GM12878 (cell line): Measurements from ENCODE around the gene SCARB1. TPM values are rescaled to one million over a fixed set of nuclear protein-coding genes. Genes with fewer than 3 reads are reported as not detected.

Experiments
- ATAC-seq: fragments of 200-7000 bp; cut with Tn5 transposase; 3 replicates; pipeline ENCODE4 v1.9.1; 2020; ENCODE audit warnings: mild to moderate bottlenecking, moderate library complexity
- BruUV-seq: library from RNA; stranded (reverse); fragments of 400-500 nt; replicated peaks from 2 replicates; lab custom pipeline; 2021; lab: Mats Ljungman, UMichigan
- CTCF ChIA-PET: fragments of 300-600 bp; sonication (Branson Sonifier 250); formaldehyde crosslinking; extraction: SDS; loops from one replicate; lab custom pipeline; 2021; ENCODE audit warnings: inconsistent platforms; lab: Yijun Ruan, JAX
- POLR2A ChIA-PET: fragments of 350-600 bp; formaldehyde crosslinking; extraction: SDS; loops from one replicate; lab custom pipeline; 2021; ENCODE audit warnings: inconsistent platforms; lab: Charles Lee
- RAD21 ChIA-PET: fragments of 300-600 bp; sonication (Branson Sonifier 250); formaldehyde crosslinking; loops from one replicate; lab custom pipeline; 2023; ENCODE audit warnings: antibody characterized with exemption; ENCODE audit not compliant: unreplicated experiment; lab: Charles Lee
- SMC1A ChIA-PET: fragments of 300-600 bp; sonication (Branson Sonifier 250); formaldehyde crosslinking; loops from one replicate; lab custom pipeline; 2023; ENCODE audit not compliant: unreplicated experiment, uncharacterized antibody; lab: Charles Lee
- DNase-seq: peaks from one replicate; pipeline ENCODE4 v3.0.0-alpha.2; 2011; ENCODE audit warnings: low read depth, low spot score
- FAIRE-seq: peaks from 3 replicates; lab custom pipeline; 2011; peaks lifted over from hg19 to GRCh38; lab: Jason Lieb, UNC
- H2AFZ ChIP-seq: 2 replicates; pipeline ENCODE4 v1.6.0; 2011; ENCODE audit warnings: low read depth, low read length, control low read depth; ENCODE audit not compliant: control insufficient read depth
- H3K27ac ChIP-seq: 2 replicates; pipeline ENCODE4 v1.5.1; 2011; ENCODE audit warnings: control low read depth; ENCODE audit not compliant: control insufficient read depth, insufficient read depth
- H3K27me3 ChIP-seq, 2 experiments: replicated peaks in 1 of 2; 2 replicates each; pipeline versions ENCODE4 v1.6.0 to v1.6.1; 2011; ENCODE audit warnings: low read length in 1 of 2; ENCODE audit not compliant: control insufficient read depth in 2 of 2, insufficient read depth in 2 of 2
- H3K36me3 ChIP-seq, 2 experiments: 2 replicates each; pipeline ENCODE4 v1.5.1; 2011; ENCODE audit warnings: low read length in 1 of 2; ENCODE audit not compliant: control insufficient read depth in 2 of 2, insufficient read depth in 2 of 2
- H3K4me1 ChIP-seq: 2 replicates; pipeline ENCODE4 v1.6.1; 2011; ENCODE audit warnings: mild to moderate bottlenecking, low read length, moderate library complexity, mixed read lengths; ENCODE audit not compliant: control insufficient read depth, insufficient read depth
- H3K4me2 ChIP-seq: 2 replicates; pipeline ENCODE4 v1.6.0; 2011; ENCODE audit warnings: control low read depth; ENCODE audit not compliant: control insufficient read depth, insufficient read depth
- H3K4me3 ChIP-seq: fragments of 200-600 bp; sonication (generic); 2 replicates; pipeline ENCODE4 v1.5.1; 2016
- H3K79me2 ChIP-seq: 2 replicates; pipeline ENCODE4 v1.6.0; 2011; ENCODE audit warnings: low read length; ENCODE audit not compliant: control insufficient read depth, insufficient read depth
- H3K9ac ChIP-seq: 2 replicates; pipeline ENCODE4 v1.8.0; 2011; ENCODE audit warnings: low read length, control low read depth, mixed read lengths; ENCODE audit not compliant: control insufficient read depth, insufficient read depth
- H3K9me3 ChIP-seq: replicated peaks from 3 replicates; pipeline ENCODE4 v1.5.1; 2011; ENCODE audit warnings: mild to moderate bottlenecking, low read length; ENCODE audit not compliant: control insufficient read depth, insufficient read depth
- H4K20me1 ChIP-seq: 2 replicates; pipeline ENCODE4 v1.6.0; 2011; ENCODE audit not compliant: control insufficient read depth, insufficient read depth
- CEBPZ ChIP-seq: fragments of 150-350 bp; IDR thresholded peaks from 2 replicates; pipeline ENCODE4 v1.6.1; 2016; ENCODE audit warnings: low read depth, low read length
- DPF2 ChIP-seq: fragments of 450-650 bp; IDR thresholded peaks from 2 replicates; pipeline ENCODE4 v1.6.1; 2017; ENCODE audit warnings: mild to moderate bottlenecking
- E4F1 ChIP-seq: fragments of 450-650 bp; IDR thresholded peaks from 2 replicates; pipeline ENCODE4 v1.6.1; 2018; ENCODE audit warnings: borderline replicate concordance, mild to moderate bottlenecking; ENCODE audit not compliant: partially characterized antibody
- IRF4 ChIP-seq: IDR thresholded peaks from 2 replicates; pipeline ENCODE4 v1.6.1; 2011; ENCODE audit warnings: low read depth, low read length
- MTA3 ChIP-seq: IDR thresholded peaks from 2 replicates; pipeline ENCODE4 v1.6.1; 2012; ENCODE audit warnings: low read length, inconsistent platforms, borderline replicate concordance
- NBN ChIP-seq: fragments of 450-650 bp; IDR thresholded peaks from 2 replicates; pipeline ENCODE4 v1.6.1; 2016
- NR2C1 ChIP-seq: fragments of 450-650 bp; IDR thresholded peaks from 2 replicates; pipeline ENCODE4 v1.6.1; 2017; ENCODE audit warnings: antibody characterized with exemption, mild to moderate bottlenecking, moderate library complexity
- PAX8 ChIP-seq: fragments of 450-650 bp; IDR thresholded peaks from 2 replicates; pipeline ENCODE4 v1.6.1; 2017; ENCODE audit warnings: mild to moderate bottlenecking, moderate library complexity
- PBX3 ChIP-seq: IDR thresholded peaks from 2 replicates; pipeline ENCODE4 v1.6.1; 2011; ENCODE audit warnings: mild to moderate bottlenecking, low read depth, low read length, moderate library complexity; ENCODE audit not compliant: insufficient replicate concordance
- RB1 ChIP-seq: fragments of 450-650 bp; formaldehyde crosslinking; IDR thresholded peaks from 2 replicates; pipeline ENCODE4 v1.6.1; 2017; ENCODE audit warnings: mild to moderate bottlenecking, borderline replicate concordance
- SMC3 ChIP-seq: IDR thresholded peaks from 2 replicates; pipeline ENCODE4 v1.6.1; 2011; ENCODE audit warnings: low read length, improper control_type of control experiment, borderline replicate concordance
- WRNIP1 ChIP-seq: IDR thresholded peaks from 2 replicates; pipeline ENCODE4 v1.6.1; 2011; ENCODE audit warnings: low read depth, low read length, improper control_type of control experiment, borderline replicate concordance
- ZBTB33 ChIP-seq: fragments of 450-650 bp; IDR thresholded peaks from 2 replicates; pipeline ENCODE4 v1.6.1; 2017; ENCODE audit warnings: mild to moderate bottlenecking
- ZNF207 ChIP-seq: fragments of 450-650 bp; IDR thresholded peaks from 2 replicates; pipeline ENCODE4 v1.6.1; 2014; ENCODE audit warnings: antibody characterized with exemption, mild to moderate bottlenecking, borderline replicate concordance
- ZNF24 ChIP-seq: fragments of 450-650 bp; IDR thresholded peaks from 2 replicates; pipeline ENCODE4 v1.6.1; 2017; ENCODE audit warnings: antibody characterized with exemption, mild to moderate bottlenecking
- WGBS: methylation state at CpG from one replicate; pipeline ENCODE4 v1.1.6; 2016; ENCODE audit warnings: low lambda C conversion rate; ENCODE audit not compliant: insufficient replicate concordance, insufficient coverage; ENCODE audit errors: missing lambda C conversion rate; 5-methylcytosine and 5-hydroxymethylcytosine counted together
- in situ Hi-C: fragments of 300-500 bp; cut with MboI; formaldehyde crosslinking; loops from 9 replicates; pipeline ENCODE4 v1.14.3; 2018; ENCODE audit warnings: mixed read lengths
- intact Hi-C: fragments of 100-400 bp; cut with micrococcal nuclease; formaldehyde crosslinking; loops from one replicate; pipeline ENCODE4 v1.14.2; 2022; ENCODE audit not compliant: unreplicated experiment
- polyA plus RNA-seq, 11 experiments: library from polyadenylated mRNA; depleted of rRNA in 4 of 11; unstranded in 6 of 11; stranded (reverse) in 5 of 11; fragments of >200 nt; fragmentation: Nextera tagmentation in 4 of 11; fragmentation: Illumina TruSeq in 1 of 11; extraction: Ambion mirVana in 4 of 11; extraction: Trizol in 1 of 11; gene quantifications; 1 replicate in 1 of 11; 2 replicates in 10 of 11; pipeline versions ENCODE4 v1.2.1 to v1.2.3, GENCODE V29; 2011 to 2016; ENCODE audit warnings: inconsistent platforms in 2 of 11, missing spikeins in 2 of 11, low read depth in 1 of 11
- total RNA-seq, 4 experiments: library from RNA; depleted of rRNA in 3 of 4; stranded (reverse); fragments of >200 nt in 3 of 4; fragmentation: Illumina TruSeq in 1 of 4; extraction: Trizol in 1 of 4; gene quantifications; 2 replicates each; pipeline versions ENCODE4 v1.2.1 to v1.2.3, GENCODE V29; 2013 to 2021

Gene SCARB1
- total and polyA plus RNA-seq, 10 of the 15 experiments (the other 5 are each of a cell fraction or from before 2014, with no cell fraction given): 0.34 to 104 (median 63.1) TPM

GRCh38 chr12:124832856-124833255, 30.8 kb downstream of the SCARB1 start (continued):
- no peak for TF ChIP-seq ZBTB33
- TF ChIP-seq DPF2: no peak

GRCh38 chr12:124831590-124831989, 32.1 kb downstream of the SCARB1 start:
- 97% methylated on average over 8 of the region's 8 CpGs for WGBS
- Histone ChIP-seq H3K36me3 (peaks cover 0 to 20% of the 10 kb centered on the region in 2 experiments; a peak in 3 of 4 replicates), H3K79me2 (peaks cover 41% of the 10 kb centered on the region), H3K4me3 (no peak overlapping the region), H2AFZ (no peak overlapping the region), H3K9me3 (peaks cover 5% of the 10 kb centered on the region; the same call in 1 of the 3 replicates), H3K4me2 (no peak overlapping the region), H4K20me1 (no peaks in the 10 kb centered on the region), H3K27me3 (no peaks in the 10 kb centered on the region), H3K27ac (no peak overlapping the region), H3K9ac (no peak overlapping the region), H3K4me1 (peaks cover 17% of the 10 kb centered on the region)
- in situ Hi-C loops: no loop called here
- no TSS peak for BruUV-seq
- RAD21 ChIA-PET: no interaction called here
- intact Hi-C loops: no loop called here
- DNase-seq: no peak
- ATAC-seq: no peak
- POLR2A ChIA-PET: no interaction called here
- SMC1A ChIA-PET: no interaction called here
- no peak for FAIRE-seq
- CTCF ChIA-PET: no interaction called here
- TF ChIP-seq NR2C1 (no peak), IRF4 (no peak), ZNF24 (no peak), MTA3 (no peak), PAX8 (no peak), RB1 (no peak), E4F1 (no peak), CEBPZ (no peak), NBN (no peak), WRNIP1 (no peak), ZNF207 (no peak), PBX3 (no peak), SMC3 (no peak)
